GM11168 (cell line): ENCODE results near the gene LGALS1.
"Not testable (repeated sequence)": the region's sequence is repeated elsewhere in the genome, so short reads cannot be mapped to it uniquely, and the experiment has no call there.

Experiments used
- in situ Hi-C: fragments of 300-500 bp; cut with MboI; formaldehyde crosslinking; loops from one replicate; pipeline ENCODE4 v1.12.0; 2022; ENCODE audit warnings: low sequenced_read_pairs; ENCODE audit not compliant: unreplicated experiment

LGALS1 gene

DNA sequence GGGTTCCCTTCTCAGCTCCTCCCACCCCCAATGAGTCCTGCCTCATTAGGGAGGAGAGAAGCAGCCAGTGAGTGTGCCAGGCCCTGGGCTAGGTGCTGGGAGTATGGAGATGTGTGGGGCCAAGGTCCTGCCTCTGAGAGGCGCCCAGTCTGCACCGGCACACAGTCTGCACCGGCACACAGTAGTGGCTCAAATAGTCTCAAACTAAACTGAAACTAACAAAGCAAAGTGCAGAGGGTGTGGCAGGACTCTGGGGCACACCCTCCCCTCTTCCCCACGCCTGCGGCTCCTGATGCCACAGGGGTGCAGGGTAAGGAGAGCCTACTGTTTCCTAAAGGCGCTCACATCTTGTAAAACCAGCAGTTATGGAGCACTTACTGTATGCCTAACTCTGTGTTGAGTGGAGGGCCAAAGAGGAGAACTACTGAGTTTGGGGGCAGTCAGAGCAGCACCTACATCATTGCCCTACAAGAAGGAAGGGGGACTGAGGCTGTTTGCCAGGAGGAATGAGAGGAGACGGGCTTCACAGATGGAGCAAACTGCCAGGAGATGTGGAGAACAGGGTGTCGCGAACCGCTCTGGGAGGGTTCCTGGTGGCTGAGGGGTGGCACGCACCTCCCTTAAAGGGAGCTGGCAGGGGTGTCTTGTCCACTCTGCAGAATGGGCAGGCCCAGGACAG, 36.9 kb upstream of the LGALS1 start:
- in situ Hi-C loops = no loop called here

DNA sequence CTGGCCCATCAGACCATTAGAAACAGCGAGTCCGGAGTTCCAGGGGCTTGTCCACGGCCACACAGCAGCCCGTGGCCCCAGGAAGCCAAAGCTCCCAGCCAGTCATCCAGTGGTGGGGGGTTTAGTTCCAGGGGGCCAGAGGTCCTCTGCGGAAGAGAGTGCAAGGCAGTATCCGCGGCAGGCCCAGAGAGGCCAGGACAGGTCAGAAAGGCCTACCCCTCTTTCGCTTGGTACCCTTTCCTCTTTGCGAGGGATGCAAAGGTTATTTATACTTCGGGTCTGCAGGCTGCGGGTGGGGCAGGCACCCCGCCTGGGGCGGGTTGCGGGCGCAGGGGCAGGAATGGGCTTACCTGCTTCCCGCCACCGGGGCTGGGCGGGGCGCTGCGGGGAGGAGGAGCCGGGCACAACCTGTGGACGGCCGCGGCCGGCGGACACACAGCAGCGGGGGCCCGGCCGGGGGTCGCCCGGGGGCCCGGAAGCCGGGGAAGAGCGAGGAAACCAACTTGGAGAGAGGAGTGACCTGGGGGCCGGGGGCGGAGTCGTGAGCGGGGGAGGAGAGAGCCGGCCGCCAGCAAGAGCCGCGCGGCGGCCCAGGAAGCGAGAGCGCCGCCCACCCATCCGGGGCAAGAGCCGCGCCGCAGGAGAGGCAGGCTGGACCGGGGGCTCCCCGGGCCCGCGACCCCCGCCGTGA, 36.2 kb upstream of the LGALS1 start, which contains the start of gene SH3BP1:
Gene SH3BP1 (plus strand): TSS at position 600 of the 691 bp plus-strand sequence. CDS start 119 bp downstream, outside the sequence.
- in situ Hi-C loops = no loop called here

DNA sequence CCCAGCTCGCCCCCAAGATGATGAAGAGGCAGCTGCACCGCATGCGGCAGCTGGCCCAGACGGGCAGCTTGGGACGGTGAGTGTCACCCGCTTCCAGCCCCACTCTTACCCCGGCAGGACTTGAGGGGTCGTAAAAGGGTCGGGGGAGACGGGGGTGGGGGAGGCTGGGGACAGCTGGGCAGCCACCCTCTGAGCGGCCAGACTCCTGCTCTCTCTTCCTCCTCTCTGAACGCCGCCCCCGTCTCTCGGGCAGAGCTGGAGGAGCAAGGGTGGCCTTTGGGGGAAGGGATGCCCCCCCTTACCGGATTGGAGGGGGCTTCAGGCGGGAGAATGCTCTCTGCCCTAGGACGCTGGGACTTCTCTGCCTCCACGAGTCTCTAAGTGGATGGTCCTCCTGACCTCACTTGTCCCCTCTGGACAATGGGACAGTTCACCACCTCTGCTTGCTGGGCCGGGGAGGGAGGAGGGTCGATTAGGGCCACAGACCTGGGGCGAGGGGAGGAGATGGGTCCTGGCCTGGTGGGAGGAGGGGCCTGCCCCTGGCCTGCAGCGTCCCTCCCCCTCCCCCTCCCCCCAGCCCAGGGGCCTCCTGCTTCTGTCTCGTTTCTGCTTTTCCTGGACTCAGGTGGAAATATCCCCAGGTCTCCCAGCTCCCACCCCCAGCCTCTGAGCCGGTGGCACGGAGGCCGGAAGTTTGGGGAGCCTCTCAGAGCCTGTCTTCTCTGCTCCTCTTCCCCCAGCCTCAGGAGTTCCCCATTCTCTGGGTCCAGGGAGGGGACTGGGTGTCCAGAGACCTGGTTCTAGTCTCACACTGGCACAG, 35.5 kb upstream of the LGALS1 start:
- in situ Hi-C loops = no loop called here

- in situ Hi-C loops = no loop called here
Measured at GRCh38 chr22:37640591-37641560, 34.6 kb upstream of the LGALS1 start.

GRCh38 chr22:37641561-37641949, 33.9 kb upstream of the LGALS1 start:
- in situ Hi-C loops = no loop called here

GRCh38 chr22:37643225-37643847, 32.1 kb upstream of the LGALS1 start:
- in situ Hi-C loops = no loop called here

DNA sequence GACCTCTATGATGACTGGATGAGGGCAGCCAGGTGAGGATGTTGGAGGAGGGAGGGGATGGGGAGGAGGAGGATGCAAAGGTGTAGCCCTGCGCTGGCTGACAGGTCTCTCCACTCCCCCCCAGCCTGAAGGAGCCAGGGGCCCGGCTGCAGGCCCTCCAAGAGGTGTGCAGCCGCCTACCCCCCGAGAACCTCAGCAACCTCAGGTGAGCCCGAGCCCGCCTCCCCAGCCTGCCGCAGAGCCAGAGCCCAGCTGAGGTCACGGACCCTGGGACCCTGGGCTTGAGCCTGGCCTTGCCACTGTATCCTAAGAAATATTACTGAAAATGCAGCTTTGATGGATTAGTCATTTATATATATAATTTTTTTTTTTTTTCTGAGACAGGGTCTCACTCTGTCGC, 28.1 kb upstream of the LGALS1 start:
- in situ Hi-C loops = no loop called here

DNA sequence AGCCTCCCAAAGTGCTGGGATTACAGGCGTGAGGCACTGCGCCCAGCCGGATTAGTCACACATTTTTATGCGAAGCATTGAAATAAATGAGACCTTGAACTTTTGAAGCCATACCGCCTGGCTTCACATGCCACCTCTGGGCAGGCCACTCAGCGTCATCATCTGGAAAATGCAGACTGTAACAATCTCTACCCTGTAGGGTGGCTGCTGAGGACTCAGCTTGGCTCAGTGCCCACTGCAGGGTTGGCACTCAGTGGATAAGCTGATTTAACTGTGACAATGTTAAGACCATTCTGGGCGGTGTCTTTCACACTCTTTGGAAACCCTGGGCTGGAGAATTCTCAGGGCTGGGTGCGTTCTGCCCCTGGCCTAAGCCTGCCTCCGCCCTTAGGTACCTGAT, 27.5 kb upstream of the LGALS1 start:
- in situ Hi-C loops = no loop called here

DNA sequence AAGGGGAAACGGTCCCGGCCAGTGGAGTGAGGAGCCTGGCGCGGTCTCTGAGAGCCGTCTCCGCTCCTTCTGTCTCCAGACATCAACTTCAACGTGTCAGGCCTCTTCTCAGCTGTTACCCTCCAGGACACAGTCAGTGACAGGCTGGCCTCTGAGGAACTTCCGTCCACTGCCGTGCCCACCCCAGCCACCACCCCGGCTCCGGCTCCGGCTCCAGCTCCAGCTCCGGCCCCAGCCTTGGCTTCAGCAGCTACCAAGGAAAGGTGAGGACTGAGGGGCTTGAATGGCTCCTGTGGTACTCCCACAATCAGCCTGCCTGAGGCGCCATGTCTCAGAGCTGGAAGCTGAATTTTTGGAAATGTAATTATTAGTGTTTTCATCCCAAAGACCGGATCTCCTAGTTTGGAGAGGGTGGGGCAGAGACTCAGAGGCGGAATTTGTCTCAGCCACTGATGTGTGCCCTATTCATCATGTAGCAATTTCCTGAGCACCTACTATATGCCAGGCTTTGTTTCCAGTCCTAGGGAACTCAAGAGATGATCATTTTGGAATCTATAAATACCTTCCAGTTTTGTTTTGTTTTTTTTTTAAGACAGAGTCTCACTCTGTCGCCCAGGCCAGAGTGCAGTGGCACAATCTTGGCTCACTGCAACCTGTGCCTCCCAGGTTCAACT, 24.8 kb upstream of the LGALS1 start:
- in situ Hi-C loops = no loop called here

DNA sequence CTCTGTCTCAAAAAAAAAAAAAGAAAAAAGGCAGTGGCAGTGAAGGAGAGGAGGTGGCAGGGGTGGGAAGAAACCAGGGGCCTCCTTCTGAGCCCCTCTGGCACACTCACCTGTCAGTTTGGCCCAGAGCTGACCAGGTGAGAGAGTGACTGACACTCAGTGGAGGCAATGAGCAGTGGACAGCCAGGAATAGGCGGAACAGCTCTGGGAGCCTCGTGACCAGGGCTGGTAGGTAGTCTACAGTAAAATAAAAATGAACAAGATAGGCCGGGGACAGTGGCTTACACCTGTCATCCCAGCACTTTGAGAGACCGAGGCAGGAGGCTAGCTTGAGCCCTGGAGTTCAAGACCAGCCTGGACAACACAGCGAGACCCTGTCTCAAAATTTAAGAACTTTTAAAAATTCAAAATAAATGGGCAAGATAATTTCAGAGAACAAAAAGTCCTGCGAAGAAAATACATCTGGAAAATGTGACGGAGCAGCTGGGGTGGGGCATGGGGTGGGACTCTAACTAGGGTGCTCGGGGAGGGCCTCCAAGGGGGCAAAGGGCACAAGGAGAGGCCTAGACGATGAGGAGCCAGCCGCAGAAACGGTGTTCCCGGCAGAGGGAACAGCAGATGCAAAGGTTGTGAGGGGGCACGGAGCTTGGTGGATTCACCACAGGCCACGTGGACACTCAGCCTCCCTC, 20.7 kb upstream of the LGALS1 start:
- in situ Hi-C loops = no loop called here

DNA sequence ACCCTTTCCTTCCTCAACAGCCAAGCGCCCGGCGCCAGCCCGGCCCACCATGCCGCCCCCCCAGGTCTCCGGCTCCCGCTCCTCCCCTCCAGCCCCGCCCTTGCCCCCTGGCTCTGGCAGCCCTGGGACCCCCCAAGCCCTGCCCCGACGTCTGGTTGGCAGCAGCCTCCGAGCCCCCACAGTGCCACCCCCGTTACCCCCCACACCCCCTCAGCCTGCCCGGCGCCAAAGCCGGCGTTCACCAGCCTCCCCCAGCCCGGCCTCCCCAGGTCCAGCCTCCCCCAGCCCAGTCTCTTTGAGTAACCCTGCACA, 20.2 kb upstream of the LGALS1 start:
- in situ Hi-C loops = no loop called here

DNA sequence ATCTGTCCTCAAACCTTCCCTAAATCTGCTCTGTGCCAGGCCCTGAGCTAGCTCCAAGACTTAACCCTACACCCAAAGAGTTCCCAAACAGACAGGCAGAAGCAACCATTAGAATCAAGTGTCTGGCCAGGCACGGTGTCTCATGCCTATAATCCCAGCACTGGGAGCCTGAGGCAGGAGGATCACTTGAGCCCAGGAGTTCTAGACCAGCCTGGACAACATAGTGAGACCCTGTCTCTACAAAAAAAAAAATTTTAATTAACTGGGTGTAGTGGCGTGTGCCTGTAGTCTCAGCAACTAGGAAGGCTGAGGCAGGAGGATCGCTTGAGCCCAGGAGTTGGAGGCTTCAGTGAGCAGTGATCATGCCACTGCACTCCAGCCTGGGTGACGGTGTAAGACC, 18.9 kb upstream of the LGALS1 start:
- in situ Hi-C loops = not testable (repeated sequence)

DNA sequence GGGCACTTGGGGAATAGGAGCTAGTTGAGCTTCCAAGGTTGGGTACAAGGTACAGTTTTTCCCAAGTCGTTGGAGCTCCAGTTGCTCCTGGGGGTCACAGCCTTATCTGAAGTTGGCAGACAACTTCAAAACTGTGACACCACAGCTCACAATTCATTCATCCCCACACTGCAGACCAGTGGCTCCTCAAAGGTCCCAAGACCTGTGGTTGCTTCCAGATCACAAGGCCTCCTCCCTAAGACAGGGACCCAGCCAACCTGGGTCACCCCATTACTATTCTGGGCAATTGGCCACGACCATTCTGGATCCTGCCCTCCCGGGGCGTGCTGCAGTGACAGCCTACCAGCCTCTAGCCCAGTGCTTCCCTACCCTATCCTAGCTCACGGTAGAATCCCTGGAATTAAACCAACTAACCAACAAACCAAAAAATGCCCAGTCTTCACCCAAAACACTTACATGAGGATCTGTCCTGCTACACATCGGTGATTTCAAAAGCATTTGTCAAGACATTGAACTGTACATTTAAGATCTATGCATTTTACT, 17.8 kb upstream of the LGALS1 start:
- in situ Hi-C loops = no loop called here

DNA sequence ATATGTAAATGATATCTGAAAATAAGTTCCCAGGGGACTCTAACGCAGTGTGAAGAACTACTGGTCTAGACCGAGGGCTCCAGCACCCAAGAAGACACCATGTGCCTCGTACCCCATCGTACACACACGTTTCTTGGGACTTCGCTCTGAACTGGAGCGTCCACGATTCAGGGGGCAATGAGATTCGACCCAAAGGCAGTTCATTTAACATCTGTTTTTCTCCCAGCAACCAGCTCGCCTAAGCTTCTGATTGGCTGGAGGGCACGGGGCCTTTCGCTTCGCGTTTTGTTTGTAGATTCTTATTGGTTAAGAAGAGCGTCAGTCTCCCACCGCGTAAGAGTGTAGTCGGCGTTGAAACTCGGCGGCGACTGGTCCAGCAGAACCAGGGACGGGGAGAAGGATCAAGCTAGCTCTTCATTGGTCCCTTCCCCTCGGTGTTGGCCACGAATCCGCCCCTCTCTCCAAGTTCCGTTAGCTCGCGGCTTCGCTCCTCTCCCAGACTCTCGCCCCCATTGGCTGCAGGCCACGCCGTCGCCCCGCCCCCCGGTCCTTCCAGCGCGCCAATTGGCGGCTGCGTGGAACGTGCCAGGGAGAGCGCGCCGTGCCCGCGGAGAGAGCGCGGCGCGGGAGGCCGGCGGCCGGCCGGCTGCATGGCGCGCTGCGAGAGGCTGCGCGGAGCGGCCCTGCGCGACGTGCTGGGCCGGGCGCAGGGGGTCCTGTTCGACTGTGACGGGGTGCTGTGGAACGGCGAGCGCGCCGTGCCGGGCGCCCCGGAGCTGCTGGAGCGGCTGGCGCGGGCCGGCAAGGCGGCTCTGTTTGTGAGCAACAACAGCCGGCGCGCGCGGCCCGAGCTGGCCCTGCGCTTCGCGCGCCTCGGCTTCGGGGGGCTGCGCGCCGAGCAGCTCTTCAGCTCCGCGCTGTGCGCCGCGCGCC, 17.0 kb upstream of the LGALS1 start, which contains the start of gene PDXP:
Gene PDXP (plus strand): TSS at position 591 of the 933 bp plus-strand sequence. CDS start 60 bp downstream, at position 651.
- in situ Hi-C loops = no loop called here

DNA sequence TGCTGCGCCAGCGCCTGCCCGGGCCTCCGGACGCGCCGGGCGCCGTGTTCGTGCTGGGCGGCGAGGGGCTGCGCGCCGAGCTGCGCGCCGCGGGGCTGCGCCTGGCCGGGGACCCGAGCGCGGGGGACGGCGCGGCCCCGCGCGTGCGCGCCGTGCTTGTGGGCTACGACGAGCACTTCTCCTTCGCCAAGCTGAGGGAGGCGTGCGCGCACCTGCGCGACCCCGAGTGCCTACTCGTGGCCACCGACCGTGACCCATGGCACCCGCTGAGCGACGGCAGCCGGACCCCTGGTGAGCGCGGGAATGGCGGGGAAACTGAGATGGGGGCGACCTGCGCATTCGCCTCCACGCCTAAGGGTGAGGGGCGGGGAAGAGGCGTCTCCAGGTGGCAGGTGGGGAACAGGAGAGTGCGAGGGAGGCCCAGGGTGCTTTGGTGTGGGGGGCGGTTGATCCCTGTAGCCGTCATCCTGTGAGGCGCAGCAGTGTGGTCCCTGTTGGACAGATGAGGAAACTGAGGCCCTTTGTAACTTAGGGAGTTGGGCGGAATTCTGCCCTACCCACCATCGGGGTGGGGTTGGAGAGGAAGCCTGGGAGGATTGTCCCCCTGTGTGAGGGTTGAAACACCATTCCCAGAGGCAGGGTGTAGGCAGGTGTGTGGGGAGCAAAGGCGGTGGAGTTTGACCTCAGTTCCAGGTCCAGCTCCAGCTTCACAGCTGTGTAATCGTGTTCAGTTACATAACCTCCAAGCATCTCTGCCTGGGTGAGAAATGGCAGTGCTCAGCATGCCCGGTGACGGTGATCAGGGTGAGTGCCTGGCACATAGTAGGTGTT, 16.2 kb upstream of the LGALS1 start:
- in situ Hi-C loops = no loop called here
